A549 (cell line): ENCODE measurements around the gene PTPRK. TPM values are rescaled to one million over a fixed set of nuclear protein-coding genes. Genes with fewer than 3 reads are reported as not detected.
A peak's percentile ranks its signal among the peaks of the same experiment; 100 is the strongest.

ENCODE experiments used
- ATAC-seq, 2 experiments: fragments of 200-7000 bp in 1 of 2; fragments of >200 bp in 1 of 2; cut with Nextera tagmentation in 1 of 2; cut with Tn5 transposase in 1 of 2; 3 replicates each; pipeline versions ENCODE4 v1.8.0 to v1.9.1; 2018 to 2020; ENCODE audit warnings: mild to moderate bottlenecking in 1 of 2, moderate library complexity in 1 of 2
- CTCF ChIA-PET: fragments of 300-600 bp; sonication (Branson Sonifier 250); formaldehyde crosslinking; extraction: SDS; loops from one replicate; lab custom pipeline; 2021; ENCODE audit warnings: antibody characterized with exemption, inconsistent platforms; lab: Yijun Ruan, JAX
- POLR2A ChIA-PET: fragments of 350-600 bp; formaldehyde crosslinking; extraction: SDS; loops from one replicate; lab custom pipeline; 2021; ENCODE audit warnings: antibody characterized with exemption, inconsistent platforms; lab: Yijun Ruan, JAX
- DNase-seq, 2 experiments: peaks; one replicate each; pipeline versions ENCODE4 v3.0.0 to v3.0.0-alpha.2; 2011 to 2016; ENCODE audit warnings: low read depth in 1 of 2, low spot score in 1 of 2
- FAIRE-seq: peaks from 2 replicates; lab custom pipeline; 2011; peaks lifted over from hg19 to GRCh38; lab: Jason Lieb, UNC
- H3K27ac ChIP-seq, 2 experiments: fragments of >200 bp; sonication (Bioruptor Twin); formaldehyde crosslinking; 3 replicates each; pipeline ENCODE4 v1.5.1; 2016 to 2017
- H3K4me1 ChIP-seq: fragments of >200 bp; sonication (Bioruptor Twin); formaldehyde crosslinking; 3 replicates; pipeline ENCODE4 v1.6.1; 2016
- H3K4me2 ChIP-seq: fragments of >200 bp; sonication (Bioruptor Twin); formaldehyde crosslinking; 3 replicates; pipeline ENCODE4 v1.6.1; 2016
- H3K4me3 ChIP-seq: fragments of >200 bp; sonication (Bioruptor Twin); formaldehyde crosslinking; 3 replicates; pipeline ENCODE4 v1.5.1; 2016
- H3K9me3 ChIP-seq: fragments of >200 bp; sonication (Bioruptor Twin); formaldehyde crosslinking; 3 replicates; pipeline ENCODE4 v1.6.1; 2016
- BCL3 ChIP-seq: fragments of >200 bp; sonication (Bioruptor Twin); formaldehyde crosslinking; IDR thresholded peaks from 3 replicates; pipeline ENCODE4 v1.6.1; 2016
- CHD2 ChIP-seq: fragments of 150-350 bp; IDR thresholded peaks from 2 replicates; pipeline ENCODE4 v1.6.1; 2014; ENCODE audit warnings: low read length; ENCODE audit not compliant: partially characterized antibody
- CHD4 ChIP-seq: fragments of 200-600 bp; sonication (generic); IDR thresholded peaks from 2 replicates; pipeline ENCODE4 v1.6.1; 2016; ENCODE audit warnings: antibody characterized with exemption, mild to moderate bottlenecking, borderline replicate concordance
- EP300 ChIP-seq, 2 experiments: fragments of >200 bp; sonication (Bioruptor Twin); formaldehyde crosslinking; IDR thresholded peaks; 2 replicates in 1 of 2; 3 replicates in 1 of 2; pipeline ENCODE4 v1.6.1; 2016 to 2017
- FOSB ChIP-seq: fragments of 250-450 bp; sonication (Bioruptor Pico); IDR thresholded peaks from 2 replicates; pipeline ENCODE4 v1.5.0; 2020; ENCODE audit warnings: mild to moderate bottlenecking, moderate library complexity
- FOXS1 ChIP-seq: fragments of 250-450 bp; sonication (Bioruptor Pico); IDR thresholded peaks from 2 replicates; pipeline ENCODE4 v1.5.0; 2020; ENCODE audit warnings: mild to moderate bottlenecking, moderate library complexity
- GATA3 ChIP-seq: IDR thresholded peaks from 2 replicates; pipeline ENCODE4 v1.6.1; 2012; ENCODE audit warnings: borderline replicate concordance
- HES2 ChIP-seq: fragments of >200 bp; sonication (Bioruptor Twin); formaldehyde crosslinking; IDR thresholded peaks from 2 replicates; pipeline ENCODE4 v1.6.1; 2016
- HMGXB4 ChIP-seq: fragments of 250-450 bp; sonication (Bioruptor Pico); IDR thresholded peaks from 2 replicates; pipeline ENCODE4 v1.5.0; 2021; ENCODE audit warnings: mild to moderate bottlenecking, moderate library complexity, borderline replicate concordance
- HOXA7 ChIP-seq: fragments of 250-450 bp; sonication (Bioruptor Pico); IDR thresholded peaks from 2 replicates; pipeline ENCODE4 v1.5.0; 2020; ENCODE audit warnings: mild to moderate bottlenecking, moderate library complexity
- HOXB5 ChIP-seq: fragments of 250-450 bp; sonication (Bioruptor Pico); IDR thresholded peaks from 2 replicates; pipeline ENCODE4 v1.5.0; 2020; ENCODE audit warnings: mild to moderate bottlenecking, moderate library complexity
- JUN ChIP-seq, 2 experiments: fragments of >200 bp; sonication (Bioruptor Twin); formaldehyde crosslinking; IDR thresholded peaks; 2 replicates in 1 of 2; 3 replicates in 1 of 2; pipeline ENCODE4 v1.6.1; 2016 to 2017
- JUNB ChIP-seq: fragments of >200 bp; sonication (Bioruptor Twin); formaldehyde crosslinking; IDR thresholded peaks from 2 replicates; pipeline ENCODE4 v1.6.1; 2016
- KDM1A ChIP-seq: fragments of 200-600 bp; sonication (generic); IDR thresholded peaks from 2 replicates; pipeline ENCODE4 v1.6.1; 2016; ENCODE audit warnings: low read depth, mild to moderate bottlenecking
- MAFK ChIP-seq: fragments of 450-650 bp; IDR thresholded peaks from 2 replicates; pipeline ENCODE4 v1.6.1; 2014; ENCODE audit not compliant: partially characterized antibody
- MAZ ChIP-seq: fragments of 150-350 bp; IDR thresholded peaks from 2 replicates; pipeline ENCODE4 v1.6.1; 2014; ENCODE audit warnings: antibody characterized with exemption, low read depth, low read length, borderline replicate concordance
- NFE2L2 ChIP-seq: fragments of 150-350 bp; conservative IDR thresholded peaks from 2 replicates; pipeline ENCODE4 v1.6.1; 2014; ENCODE audit warnings: low read length
- NPAS2 ChIP-seq: fragments of 250-450 bp; sonication (Bioruptor Pico); IDR thresholded peaks from 2 replicates; pipeline ENCODE4 v1.8.0; 2022; ENCODE audit warnings: mild to moderate bottlenecking, moderate library complexity, borderline replicate concordance
- NR3C1 ChIP-seq: fragments of >200 bp; sonication (Bioruptor Twin); formaldehyde crosslinking; IDR thresholded peaks from 3 replicates; pipeline ENCODE4 v1.6.1; 2017
- SREBF2 ChIP-seq: fragments of 450-650 bp; IDR thresholded peaks from 2 replicates; pipeline ENCODE4 v1.6.1; 2014; ENCODE audit warnings: mild to moderate bottlenecking, moderate library complexity
- ZC3H11A ChIP-seq: fragments of 450-650 bp; IDR thresholded peaks from 2 replicates; pipeline ENCODE4 v1.6.1; 2014; ENCODE audit warnings: antibody characterized with exemption, mild to moderate bottlenecking
- ZNF302 ChIP-seq: fragments of 250-450 bp; sonication (Bioruptor Pico); IDR thresholded peaks from 2 replicates; pipeline ENCODE4 v1.9.0; 2021; ENCODE audit warnings: inconsistent platforms, mild to moderate bottlenecking, moderate library complexity
- WGBS: methylation state at CpG from one replicate; pipeline ENCODE4 v1.1.6; 2017; ENCODE audit errors: missing lambda C conversion rate; 5-methylcytosine and 5-hydroxymethylcytosine counted together
- polyA plus RNA-seq, 4 experiments: library from polyadenylated mRNA; depleted of rRNA in 3 of 4; stranded (reverse); fragments of >200 nt; fragmentation: RNase III in 1 of 4; extraction: RNeasy Plus Mini Kit Qiagen cat#74134 plus additional on column Dnase treatment in 1 of 4; gene quantifications; 2 replicates in 3 of 4; 3 replicates in 1 of 4; pipeline ENCODE4 v1.2.3, GENCODE V29; 2011 to 2017
- TF ChIP-seq, protein P1 (sequence below): IDR thresholded peaks from 2 replicates; pipeline ENCODE4 v1.6.1; 2012
- TF ChIP-seq, protein P2 (sequence below): fragments of 450-650 bp; IDR thresholded peaks from 2 replicates; pipeline ENCODE4 v1.6.1; 2014; ENCODE audit warnings: antibody characterized with exemption

The PTPRK gene
- polyA plus RNA-seq, 2 of the 4 experiments (the other 2 are of a cell fraction): 14.4 to 16.1 TPM

- no peak overlapping the region for H3K27ac ChIP-seq
- ChIA-PET POLR2A (no interaction called here), CTCF (no interaction called here)
- WGBS: 66% methylated on average over 7 of the region's 7 CpGs
- DNase-seq: no peak
- no peaks in the 10 kb centered on the region for H3K4me1 ChIP-seq
- no peaks in the 10 kb centered on the region for H3K9me3 ChIP-seq
- no peak overlapping the region for H3K4me2 ChIP-seq
- TF ChIP-seq, protein P1, sequence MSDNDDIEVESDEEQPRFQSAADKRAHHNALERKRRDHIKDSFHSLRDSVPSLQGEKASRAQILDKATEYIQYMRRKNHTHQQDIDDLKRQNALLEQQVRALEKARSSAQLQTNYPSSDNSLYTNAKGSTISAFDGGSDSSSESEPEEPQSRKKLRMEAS: no peak
- TF ChIP-seq, protein P2, sequence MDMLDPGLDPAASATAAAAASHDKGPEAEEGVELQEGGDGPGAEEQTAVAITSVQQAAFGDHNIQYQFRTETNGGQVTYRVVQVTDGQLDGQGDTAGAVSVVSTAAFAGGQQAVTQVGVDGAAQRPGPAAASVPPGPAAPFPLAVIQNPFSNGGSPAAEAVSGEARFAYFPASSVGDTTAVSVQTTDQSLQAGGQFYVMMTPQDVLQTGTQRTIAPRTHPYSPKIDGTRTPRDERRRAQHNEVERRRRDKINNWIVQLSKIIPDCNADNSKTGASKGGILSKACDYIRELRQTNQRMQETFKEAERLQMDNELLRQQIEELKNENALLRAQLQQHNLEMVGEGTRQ: no peak
- TF ChIP-seq BCL3 (no peak), CHD2 (no peak), HMGXB4 (CRISPR knock-in tag) (no peak)
- TF ChIP-seq, all 56 proteins: peak for 0
- H3K4me3 ChIP-seq: no peak overlapping the region
- ATAC-seq: no peak
- FAIRE-seq: no peak
Measured at GRCh38 chr6:128230267-128230989, 290.0 kb downstream of the PTPRK start.

DNA sequence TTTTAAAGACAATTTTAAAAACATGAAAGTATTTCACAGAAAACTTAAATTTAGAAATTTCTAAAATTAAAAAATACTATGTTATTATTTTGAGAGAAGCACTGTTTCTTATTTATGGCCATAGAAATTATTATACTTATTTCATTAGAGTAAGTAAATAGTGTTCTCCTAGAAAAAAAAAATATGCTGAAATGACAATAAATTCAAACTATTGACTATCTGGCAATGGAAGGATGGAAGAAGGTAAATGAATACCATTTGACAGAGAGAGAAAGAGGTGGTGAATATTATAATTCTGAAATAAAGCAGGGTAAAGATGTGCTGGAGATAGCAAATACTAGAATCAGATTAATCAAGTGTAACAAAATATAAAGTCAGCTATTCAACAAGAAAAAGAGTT, 294.8 kb downstream of the PTPRK start:
- TF ChIP-seq MAFK (peak; percentile 68), FOXS1 (CRISPR knock-in tag) (no peak)
- H3K27ac ChIP-seq: no peak overlapping the region
- no peak for DNase-seq
- H3K9me3 ChIP-seq: no peaks in the 10 kb centered on the region
- no peak for ATAC-seq
- FAIRE-seq: no peak
- ChIA-PET POLR2A (no interaction called here), CTCF (no interaction called here)
- H3K4me3 ChIP-seq: no peak overlapping the region
- H3K4me1 ChIP-seq: no peaks in the 10 kb centered on the region
- no peak overlapping the region for H3K4me2 ChIP-seq

GRCh38 chr6:128216917-128217316, 303.5 kb downstream of the PTPRK start:
- DNase-seq (no peak), FAIRE-seq (no peak)
- Histone ChIP-seq H3K4me1 (no peaks in the 10 kb centered on the region), H3K4me2 (no peak overlapping the region), H3K4me3 (no peak overlapping the region)
- POLR2A ChIA-PET: no interaction called here
- TF ChIP-seq EP300 (IDR thresholded peaks at IDR 0.05) (no peak), ZNF302 (CRISPR knock-in tag) (no peak), FOXS1 (CRISPR knock-in tag) (no peak), JUNB (no peak), JUN (IDR thresholded peaks at IDR 0.05) (no peak)
- TF ChIP-seq, all 56 proteins: peak for 0
- CTCF ChIA-PET: no interaction called here
- no peak overlapping the region for H3K27ac ChIP-seq
- 95% methylated on average over 5 of the region's 5 CpGs for WGBS
- ATAC-seq: no peak
- no peaks in the 10 kb centered on the region for H3K9me3 ChIP-seq

DNA sequence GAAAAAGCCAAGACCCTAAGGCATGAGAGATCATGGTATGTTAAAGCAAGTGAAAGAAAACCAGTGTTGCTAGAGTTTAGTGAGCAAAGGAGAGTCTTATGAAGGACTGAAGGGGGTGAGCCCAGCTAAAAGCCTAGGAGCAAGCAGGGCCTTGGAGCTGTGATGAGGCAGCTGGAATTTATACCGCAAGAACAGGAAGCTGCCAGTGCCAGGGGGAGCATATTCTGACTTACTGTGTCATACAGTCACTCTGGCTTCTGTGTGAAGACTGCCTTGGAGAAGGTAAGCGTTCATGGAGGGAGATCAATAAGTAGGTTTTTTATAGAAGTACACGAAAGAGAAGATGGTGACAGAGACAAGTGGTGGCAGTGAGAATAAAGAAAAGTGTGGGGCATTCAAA, 310.6 kb downstream of the PTPRK start:
- Histone ChIP-seq H3K4me1 (peaks cover 20% of the 10 kb centered on the region), H3K9me3 (no peaks in the 10 kb centered on the region), H3K4me3 (no peak overlapping the region), H3K27ac (no peak overlapping the region), H3K4me2 (no peak overlapping the region)
- WGBS: 70% methylated on average over 3 of the region's 3 CpGs
- CTCF ChIA-PET: no interaction called here
- FAIRE-seq: no peak
- POLR2A ChIA-PET: no interaction called here
- ATAC-seq: no peak
- DNase-seq: no peak
- no peak for TF ChIP-seq HOXA7 (CRISPR knock-in tag)
- TF ChIP-seq NR3C1: no peak
- TF ChIP-seq CHD4: no peak
- TF ChIP-seq, protein P2: no peak
- no peak for TF ChIP-seq HES2
- TF ChIP-seq ZNF302 (CRISPR knock-in tag): no peak
- no peak for TF ChIP-seq MAZ
- no peak for TF ChIP-seq FOXS1 (CRISPR knock-in tag)
- TF ChIP-seq, protein P1: no peak
- no peak for TF ChIP-seq NFE2L2
- TF ChIP-seq ZC3H11A: no peak
- no peak for TF ChIP-seq HOXB5 (CRISPR knock-in tag)
- no peak for TF ChIP-seq GATA3
- no peak for TF ChIP-seq SREBF2
- TF ChIP-seq NPAS2: no peak
- no peak for TF ChIP-seq KDM1A
- no peak for TF ChIP-seq FOSB (CRISPR knock-in tag)
